Fibroblast of skin of left biceps (primary cell): Measurements from ENCODE around the gene PLXNA4.

Source experiments
- DNase-seq, 2 experiments: peaks; one replicate each; pipeline ENCODE4 v3.0.0-alpha.2; 2013; ENCODE audit warnings: low read depth in 2 of 2

The PLXNA4 gene

DNA sequence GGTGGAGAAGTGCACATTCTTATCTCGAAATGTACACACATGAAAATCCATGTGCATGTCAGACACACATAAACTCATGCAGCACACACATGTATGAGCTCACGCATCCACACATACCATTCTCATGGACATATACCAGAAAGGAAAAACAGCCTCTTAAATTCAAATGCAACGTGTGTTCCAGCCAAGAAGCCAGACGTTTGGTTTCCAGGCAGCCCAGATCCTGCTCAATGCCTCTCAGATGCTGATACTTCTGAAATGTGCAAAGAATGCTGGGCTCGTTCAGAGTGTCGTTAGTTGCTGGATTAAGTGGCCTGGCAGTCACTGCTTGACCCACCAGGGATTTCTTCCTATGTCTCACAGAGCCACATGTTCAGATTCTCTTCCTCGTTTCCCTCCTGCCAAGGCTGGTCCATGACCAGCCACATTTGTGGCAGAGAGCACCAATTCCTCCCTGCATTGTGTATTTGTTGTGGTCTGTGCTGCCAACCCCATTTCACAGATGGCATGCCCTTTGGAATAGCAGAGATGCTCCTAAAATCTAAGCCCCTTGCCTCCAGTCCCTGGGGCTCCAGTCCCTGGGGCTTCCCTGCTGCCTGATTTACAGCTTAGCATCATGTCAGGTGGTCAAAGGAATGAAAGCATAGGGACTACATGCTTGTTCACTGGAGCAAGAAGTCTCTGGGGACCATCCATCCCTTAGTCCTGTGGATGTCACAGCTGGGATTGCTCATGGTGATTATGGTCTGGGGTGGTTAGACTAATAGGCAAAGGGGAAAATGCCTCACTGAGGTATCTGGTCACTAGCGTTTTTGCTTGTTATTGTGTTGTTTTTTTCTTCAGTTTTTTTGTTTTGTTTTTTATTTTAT, 426.6 kb downstream of the PLXNA4 start:
- no peak for DNase-seq

DNA sequence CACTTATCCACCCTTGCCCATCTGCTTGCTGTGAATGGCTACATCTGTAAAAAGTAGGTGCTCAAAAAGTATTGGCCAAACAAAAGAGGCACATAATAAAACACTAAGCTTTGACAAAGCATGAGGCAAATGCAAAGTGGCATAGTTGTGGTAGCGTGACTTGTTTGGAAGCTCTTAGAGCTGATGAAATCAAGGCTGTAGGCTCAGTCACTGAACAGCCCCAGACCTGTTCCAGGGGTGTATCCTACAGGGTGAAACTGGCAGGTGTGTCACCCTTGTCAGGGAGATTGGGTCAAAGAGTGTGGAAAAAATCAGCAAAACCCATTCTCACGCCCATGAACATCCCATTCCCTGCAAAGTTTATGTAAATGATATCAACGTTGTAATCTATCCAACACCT, 427.4 kb downstream of the PLXNA4 start:
- no peak for DNase-seq

DNA sequence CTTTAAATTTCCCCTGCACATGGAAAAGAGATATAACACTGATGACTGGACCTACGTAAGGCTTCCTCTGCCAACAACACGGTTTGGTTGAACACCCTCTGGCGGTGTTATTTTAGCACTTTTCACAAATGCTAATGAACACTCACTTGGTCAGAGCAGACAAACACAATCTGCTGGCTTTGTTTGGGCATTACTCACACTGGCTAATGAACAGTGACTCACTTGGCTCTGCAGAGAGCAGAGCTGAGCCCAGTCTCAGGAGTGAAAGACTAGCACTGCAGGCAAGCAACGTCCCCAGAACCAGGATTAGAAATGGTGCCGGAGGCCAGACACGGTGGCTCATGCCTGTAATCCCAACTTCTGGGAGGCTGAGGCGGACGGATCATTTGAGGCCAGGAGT, 430.8 kb downstream of the PLXNA4 start:
- peak; percentile 62 to 63 for DNase-seq

GRCh38 chr7:132145063-132145462, 431.2 kb downstream of the PLXNA4 start:
- DNase-seq, result no peak

DNA sequence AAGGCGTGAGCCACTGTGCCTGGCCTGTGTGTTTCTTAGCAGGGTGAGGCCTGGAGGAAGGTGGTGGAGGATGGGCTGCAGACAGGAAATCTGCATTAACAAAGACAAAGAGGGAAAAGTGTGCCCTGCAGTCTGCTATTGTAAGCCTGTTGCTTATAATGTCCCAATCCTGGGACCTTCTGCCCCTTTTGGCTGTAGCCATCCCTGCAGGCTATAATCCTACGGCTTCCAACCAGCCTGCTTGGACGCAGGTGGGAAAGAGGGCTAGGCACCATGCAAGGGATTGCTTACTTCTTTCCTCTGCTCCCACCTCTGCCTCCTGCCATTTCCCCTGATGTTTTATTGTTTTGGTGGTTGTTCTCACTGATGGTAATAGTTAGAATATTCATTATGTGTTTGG, 434.3 kb downstream of the PLXNA4 start:
- no peak for DNase-seq

- no peak for DNase-seq
Observed at GRCh38 chr7:132141109-132141508, 435.2 kb downstream of the PLXNA4 start.

GRCh38 chr7:132140341-132140740, 435.9 kb downstream of the PLXNA4 start:
- DNase-seq, result no peak

- no peak for DNase-seq
Observed at GRCh38 chr7:132138817-132139216, 437.5 kb downstream of the PLXNA4 start.

GRCh38 chr7:132137681-132138080, 438.6 kb downstream of the PLXNA4 start:
- no peak for DNase-seq

DNA sequence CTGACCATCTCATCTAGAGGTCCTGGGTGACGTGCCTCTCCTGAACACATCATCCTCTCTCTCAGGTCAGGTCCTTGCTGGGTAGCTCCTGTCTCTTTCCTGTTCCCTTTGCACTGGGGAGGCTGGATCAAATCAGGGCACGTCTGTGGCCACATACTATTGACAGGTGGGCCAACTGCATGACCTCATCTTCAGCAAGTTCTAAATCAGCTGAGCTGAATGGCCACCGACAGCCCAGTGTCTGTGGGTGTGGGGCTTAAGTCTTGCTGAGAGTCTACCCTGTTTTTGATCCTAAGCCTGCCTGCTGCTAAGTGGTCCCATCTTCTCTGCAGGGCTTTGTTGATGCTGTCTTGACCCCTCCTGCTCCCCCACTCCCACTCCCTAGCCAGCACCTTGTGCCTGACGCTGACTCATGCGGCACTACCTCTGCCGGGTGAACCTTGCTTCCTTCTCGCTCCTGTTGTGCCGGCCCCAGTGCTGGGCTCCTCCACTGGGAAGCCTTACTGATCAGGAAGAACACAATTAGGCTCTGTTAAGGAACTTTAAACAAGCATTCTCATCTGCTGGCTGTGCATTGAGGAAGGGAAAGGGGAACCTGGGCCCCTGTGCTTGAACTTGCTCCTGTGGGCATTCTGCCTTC, 440.4 kb downstream of the PLXNA4 start:
- DNase-seq, result no peak

DNA sequence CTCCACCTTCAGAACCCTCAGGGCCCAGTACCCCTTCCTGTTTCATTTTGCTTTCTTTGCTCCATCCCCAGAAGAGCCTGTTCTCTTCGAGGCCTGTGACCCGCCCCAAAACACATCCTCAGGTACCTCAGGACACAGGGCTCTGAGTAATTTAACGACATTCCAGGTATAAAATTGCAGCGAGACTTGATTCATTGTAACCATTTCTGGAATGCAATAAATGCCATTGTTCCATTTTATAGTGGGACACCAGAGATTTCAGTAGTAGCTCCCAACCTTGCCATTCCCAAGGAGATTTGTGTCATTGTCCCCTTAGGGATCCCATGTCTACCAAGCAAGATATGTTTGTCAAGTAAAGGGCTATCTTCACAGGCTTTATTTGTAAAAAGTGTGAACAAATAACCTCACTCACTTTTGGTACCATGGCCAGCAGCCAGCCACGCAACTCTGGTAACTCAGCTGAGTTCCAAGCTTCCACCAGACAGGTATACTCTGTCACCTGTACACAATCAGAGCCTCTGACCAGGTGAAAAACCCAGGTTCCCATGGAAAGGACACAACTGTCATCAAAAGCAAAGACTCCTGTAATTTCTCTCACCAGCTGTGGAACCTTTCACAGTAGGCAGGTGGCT, 441.3 kb downstream of the PLXNA4 start:
- no peak for DNase-seq

DNA sequence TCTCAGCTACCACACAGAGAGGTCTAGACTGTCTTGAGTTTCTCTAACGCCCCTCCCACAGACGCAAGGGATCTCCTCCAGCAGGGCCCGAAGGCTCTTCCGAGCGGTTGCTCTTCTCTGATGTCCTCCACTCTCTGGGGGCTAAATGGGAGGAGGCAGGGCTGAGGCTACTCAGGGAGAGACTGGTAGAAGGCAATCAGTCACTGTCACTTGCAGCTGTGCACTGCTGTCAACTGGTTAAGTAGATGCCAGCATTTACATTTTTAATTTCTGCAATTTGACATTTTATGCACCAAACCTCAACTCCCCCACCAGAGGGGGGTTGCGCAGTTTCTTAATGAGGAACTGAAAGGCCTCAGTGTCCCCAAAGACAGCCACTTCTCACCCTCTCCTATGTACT, 442.8 kb downstream of the PLXNA4 start:
- DNase-seq, result no peak

- no peak for DNase-seq
Observed at GRCh38 chr7:132131196-132131595, 445.1 kb downstream of the PLXNA4 start.

DNA sequence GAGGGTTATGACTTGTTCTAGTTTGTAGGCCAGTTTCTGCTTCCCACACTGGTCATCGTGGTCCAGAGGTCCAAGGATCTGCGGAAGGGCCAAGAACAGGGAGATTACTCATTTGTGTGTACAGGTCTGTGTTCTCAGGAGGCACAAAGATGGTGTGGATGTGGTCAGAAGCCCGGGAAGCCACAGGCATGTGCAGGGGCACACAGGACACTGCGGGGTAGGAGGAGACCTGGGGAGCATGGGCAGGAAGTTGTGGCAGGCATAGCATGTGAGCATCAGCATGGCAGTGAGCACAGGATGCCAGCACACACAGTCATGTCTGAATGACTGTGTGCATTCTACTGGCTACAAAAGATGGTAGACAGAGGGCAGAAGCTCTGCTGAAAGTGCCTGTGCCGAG, 445.8 kb downstream of the PLXNA4 start:
- no peak for DNase-seq

DNA sequence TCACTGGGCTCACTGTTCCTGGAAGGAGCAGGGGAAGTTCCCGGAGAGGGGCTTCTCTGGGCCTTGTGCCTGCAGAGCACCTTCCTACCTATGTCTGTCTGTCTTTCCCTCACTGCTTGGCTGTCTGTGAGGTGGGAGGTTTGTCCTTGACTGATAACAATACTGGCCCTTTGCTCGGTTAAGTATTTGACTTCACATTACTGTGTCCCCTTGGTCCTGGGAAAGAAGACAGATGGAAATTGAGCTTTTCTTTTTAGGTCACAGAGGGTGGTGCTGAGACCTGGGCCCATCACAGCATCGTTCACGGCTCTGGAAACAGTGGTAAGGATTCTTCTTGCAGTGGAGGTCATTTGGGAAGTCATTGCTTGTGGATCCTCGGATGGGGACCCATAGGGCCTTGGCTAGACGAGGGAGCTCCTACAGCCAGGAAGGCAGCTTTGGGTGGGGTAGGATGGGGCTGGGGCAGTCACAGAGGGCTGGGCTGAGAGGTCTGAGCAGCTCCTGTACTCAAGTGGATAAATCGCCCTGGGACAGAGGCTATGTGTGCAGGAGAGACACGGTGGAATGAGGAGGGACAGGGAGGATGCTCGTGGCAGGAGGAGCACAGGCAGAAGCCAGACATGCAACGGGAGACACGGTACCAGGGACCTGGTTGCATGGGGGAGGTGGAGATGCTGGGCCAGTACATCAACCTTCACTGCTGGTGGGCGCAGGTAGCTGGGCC, 450.2 kb downstream of the PLXNA4 start:
- DNase-seq, result no peak

DNA sequence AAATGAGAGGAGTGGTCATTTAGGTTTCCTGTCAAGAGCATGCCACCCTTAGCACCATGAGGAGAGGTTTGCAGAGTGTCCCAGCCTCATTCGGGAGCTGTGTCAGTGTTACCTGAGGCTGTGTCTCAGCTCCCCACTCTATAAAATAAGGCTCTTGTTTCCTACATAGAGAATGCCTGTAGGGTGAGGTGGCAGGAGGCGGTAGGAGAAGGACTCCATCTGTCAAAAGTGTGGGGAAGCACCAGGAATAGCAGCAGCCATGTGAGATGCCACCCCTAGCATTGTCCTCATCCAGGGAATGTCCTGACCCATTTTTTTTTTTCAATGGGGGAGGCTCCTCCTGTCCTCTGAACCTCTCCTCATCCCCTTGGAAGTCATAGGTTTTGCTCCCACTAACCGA, 451.2 kb downstream of the PLXNA4 start:
- DNase-seq, result no peak

DNA sequence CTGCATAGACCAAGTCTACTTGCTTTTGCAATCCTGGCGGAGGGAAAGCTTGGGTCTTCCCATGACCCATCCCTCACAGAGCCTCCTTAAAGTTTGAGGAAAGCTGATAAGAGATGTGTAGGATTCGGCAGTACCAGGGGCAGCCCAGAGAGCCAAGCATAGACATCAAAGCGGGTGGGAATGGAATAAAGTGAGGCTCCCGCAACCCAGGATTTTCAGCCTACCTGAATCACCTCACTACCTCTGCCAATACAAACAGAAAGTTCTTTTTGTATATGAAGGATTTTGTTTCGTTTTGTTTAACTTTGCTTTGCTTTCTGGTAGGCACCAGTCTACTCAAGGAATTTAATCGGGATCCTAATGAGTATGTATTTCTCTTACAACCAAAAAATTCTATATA, 451.7 kb downstream of the PLXNA4 start:
- no peak for DNase-seq

DNA sequence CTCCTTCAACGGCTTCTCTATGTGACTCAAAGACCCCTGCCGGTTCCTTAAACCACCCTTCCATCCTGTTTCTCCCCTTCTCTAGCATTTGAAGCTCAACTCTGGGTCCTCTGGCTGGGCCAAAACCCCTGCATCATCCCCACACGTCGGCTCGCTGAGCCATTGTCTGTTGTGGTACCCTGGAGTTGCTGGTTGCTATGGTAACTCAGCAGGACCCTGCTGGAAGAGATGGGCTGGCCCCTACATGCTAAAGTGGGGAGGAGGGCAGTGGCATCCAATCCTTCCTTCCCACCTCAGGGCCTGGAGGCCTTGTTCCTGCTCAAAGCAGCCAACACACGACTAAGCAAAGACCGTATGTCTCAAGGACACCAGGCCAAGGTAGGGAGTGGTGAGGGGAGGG, 452.5 kb downstream of the PLXNA4 start:
- no peak for DNase-seq

GRCh38 chr7:132122901-132123300, 453.4 kb downstream of the PLXNA4 start:
- no peak for DNase-seq

DNA sequence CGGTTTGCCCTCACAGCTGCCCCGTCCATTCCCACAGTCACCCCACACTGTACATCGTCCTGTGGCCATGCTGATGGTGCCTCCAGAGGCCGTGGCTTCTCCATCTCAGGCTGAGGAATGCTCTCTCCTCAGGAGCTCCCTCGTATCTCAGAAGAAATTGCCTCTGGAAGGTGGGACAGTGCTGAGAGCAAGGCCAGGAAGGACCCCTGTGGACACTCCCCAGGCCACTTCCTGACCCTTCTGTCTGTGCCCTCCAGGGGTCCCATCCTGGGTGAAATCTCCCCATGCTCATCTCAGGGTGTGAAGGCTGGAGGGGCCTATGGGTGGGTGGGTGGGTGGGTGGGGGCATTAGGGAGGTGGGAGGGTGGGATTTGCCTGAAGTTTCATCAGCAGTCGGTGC, 454.3 kb downstream of the PLXNA4 start:
- DNase-seq, result no peak

- no peak for DNase-seq
Observed at GRCh38 chr7:132118641-132119040, 457.6 kb downstream of the PLXNA4 start.

- no peak for DNase-seq
Observed at GRCh38 chr7:132117636-132118035, 458.6 kb downstream of the PLXNA4 start.
